ENCODE data around the gene PDGFRA.

GRCh38 chr4:54227256-54228055 lies 1.6 kb upstream of the PDGFRA start:
- no peak for TF ChIP-seq POLR2A (IDR thresholded peaks at IDR 0.05)
- no peak for TF ChIP-seq POLR2AphosphoS5 (IDR thresholded peaks at IDR 0.05)
- TF ChIP-seq EP300 (IDR thresholded peaks at IDR 0.05; ENCODE audit: low read depth), result no peak

All from transverse colon (tissue), 3 donors.